ENCODE data around the gene KRT33B.

DNA sequence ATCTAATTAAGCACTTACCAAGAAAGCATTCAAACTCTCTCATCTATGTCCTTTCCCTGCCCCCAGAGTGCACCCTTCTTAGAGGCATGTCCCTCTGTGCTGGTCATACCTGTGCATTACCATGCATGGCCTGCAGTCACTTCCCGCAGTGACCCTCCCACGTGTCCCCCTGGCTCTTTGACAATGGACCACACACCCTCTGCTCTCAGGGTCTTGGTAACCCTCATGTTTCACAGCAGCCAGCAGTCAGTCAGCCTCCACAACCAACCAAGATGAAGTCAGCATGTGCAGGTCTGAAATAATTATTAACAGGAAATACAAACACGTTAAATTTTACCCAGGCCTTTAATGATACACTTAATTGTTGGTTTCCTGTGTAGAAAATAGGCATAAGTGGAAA lies 29.1 kb downstream of the KRT33B start:
- TF ChIP-seq, protein P1, sequence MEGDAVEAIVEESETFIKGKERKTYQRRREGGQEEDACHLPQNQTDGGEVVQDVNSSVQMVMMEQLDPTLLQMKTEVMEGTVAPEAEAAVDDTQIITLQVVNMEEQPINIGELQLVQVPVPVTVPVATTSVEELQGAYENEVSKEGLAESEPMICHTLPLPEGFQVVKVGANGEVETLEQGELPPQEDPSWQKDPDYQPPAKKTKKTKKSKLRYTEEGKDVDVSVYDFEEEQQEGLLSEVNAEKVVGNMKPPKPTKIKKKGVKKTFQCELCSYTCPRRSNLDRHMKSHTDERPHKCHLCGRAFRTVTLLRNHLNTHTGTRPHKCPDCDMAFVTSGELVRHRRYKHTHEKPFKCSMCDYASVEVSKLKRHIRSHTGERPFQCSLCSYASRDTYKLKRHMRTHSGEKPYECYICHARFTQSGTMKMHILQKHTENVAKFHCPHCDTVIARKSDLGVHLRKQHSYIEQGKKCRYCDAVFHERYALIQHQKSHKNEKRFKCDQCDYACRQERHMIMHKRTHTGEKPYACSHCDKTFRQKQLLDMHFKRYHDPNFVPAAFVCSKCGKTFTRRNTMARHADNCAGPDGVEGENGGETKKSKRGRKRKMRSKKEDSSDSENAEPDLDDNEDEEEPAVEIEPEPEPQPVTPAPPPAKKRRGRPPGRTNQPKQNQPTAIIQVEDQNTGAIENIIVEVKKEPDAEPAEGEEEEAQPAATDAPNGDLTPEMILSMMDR (IDR thresholded peaks at IDR 0.05), result no peak
- TF ChIP-seq POLR2A (IDR thresholded peaks at IDR 0.05), result no peak

Measured in body of pancreas (tissue), 4 donors.